ENCODE results near the gene ABHD6. TPM values are rescaled to one million over a fixed set of nuclear protein-coding genes. Genes with fewer than 3 reads are reported as not detected.

Gene ABHD6
- total RNA-seq, 6 donors from 2014 or later, result 9.7 to 54.7 (median 16.9) TPM

- peak overlapping the region; percentile 57 to 89 (median 80) for H3K27ac ChIP-seq
- peak overlapping the region; percentile 53 to 97 (median 94) for H3K4me3 ChIP-seq
- no peaks in the 10 kb centered on the region for H3K27me3 ChIP-seq
- ATAC-seq (ENCODE audit: low FRiP score in 2 of 2) (peak in 1 of 2 donors; percentile 3), DNase-seq (peak; percentile 45 to 80)
- H3K9me3 ChIP-seq, result no peaks in the 10 kb centered on the region
- WGBS, 2 donors, result 0% methylated on average over 8 to 30 of the region's 37 CpGs
- no peak for TF ChIP-seq POLR2AphosphoS5 (IDR thresholded peaks at IDR 0.05)
- no peak for TF ChIP-seq POLR2A (IDR thresholded peaks at IDR 0.05)
- TF ChIP-seq CTCF (IDR thresholded peaks at IDR 0.05), result no peak
- no peak for TF ChIP-seq EP300 (IDR thresholded peaks at IDR 0.05)
- H3K4me1 ChIP-seq, result peaks cover 26 to 39% (median 28%) of the 10 kb centered on the region in 4 donors
- H3K36me3 ChIP-seq, result no peaks in the 10 kb centered on the region
Measured at GRCh38 chr3:58333206-58334012, 95.8 kb downstream of the ABHD6 start.

GRCh38 chr3:58334013-58334321 is 96.4 kb downstream of the ABHD6 start:
- no peak for ATAC-seq (ENCODE audit: low FRiP score in 2 of 2)
- peak overlapping the region; percentile 53 to 97 (median 94) for H3K4me3 ChIP-seq
- 23 to 24% methylated on average over 4 of the region's 4 CpGs for WGBS, 2 donors

GRCh38 chr3:58334506-58334884 is 96.9 kb downstream of the ABHD6 start:
- DNase-seq (no peak), ATAC-seq (ENCODE audit: low FRiP score in 2 of 2) (no peak)
- whole genome bisulfite sequencing, 2 donors, result 82 to 83% methylated on average over 1 of the region's 1 CpG
- Histone ChIP-seq H3K36me3 (no peaks in the 10 kb centered on the region), H3K4me1 (peaks cover 26 to 39% (median 28%) of the 10 kb centered on the region in 4 donors), H3K27me3 (no peaks in the 10 kb centered on the region), H3K27ac (peak overlapping the region; percentile 52 to 89 (median 80)), H3K9me3 (no peaks in the 10 kb centered on the region), H3K4me3 (peak overlapping the region in 2 of 4 donors; percentile 92 to 96)
- TF ChIP-seq EP300 (IDR thresholded peaks at IDR 0.05), result no peak

More at GRCh38 chr3:58334013-58334321, 96.4 kb downstream of the ABHD6 start:
- Histone ChIP-seq H3K27ac (peak overlapping the region; percentile 52 to 89 (median 80)), H3K9me3 (no peaks in the 10 kb centered on the region), H3K36me3 (no peaks in the 10 kb centered on the region), H3K27me3 (no peaks in the 10 kb centered on the region), H3K4me1 (peaks cover 26 to 39% (median 28%) of the 10 kb centered on the region in 4 donors)
- DNase-seq, result no peak
- TF ChIP-seq POLR2AphosphoS5 (IDR thresholded peaks at IDR 0.05), result no peak
- no peak for TF ChIP-seq CTCF (IDR thresholded peaks at IDR 0.05)

DNA sequence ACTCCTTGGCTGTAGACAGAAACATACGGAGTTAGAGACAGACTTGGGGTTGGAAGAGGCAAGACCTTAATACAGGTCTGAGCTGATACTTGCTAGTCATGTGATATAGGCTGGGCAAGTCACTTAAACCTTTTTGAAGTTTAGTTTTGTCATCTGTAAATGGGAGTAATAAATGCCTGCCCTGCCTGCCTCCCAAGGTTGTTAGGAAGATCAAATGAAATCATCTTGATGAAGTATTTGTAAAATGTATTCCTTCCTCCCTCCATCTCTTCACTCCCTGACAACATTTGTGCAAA is 98.0 kb downstream of the ABHD6 start:
- 36 to 39% methylated on average over 1 of the region's 1 CpG for WGBS, 2 donors
- H3K9me3 ChIP-seq, result no peaks in the 10 kb centered on the region
- DNase-seq (no peak), ATAC-seq (ENCODE audit: low FRiP score in 2 of 2) (peak in 1 of 2 donors; percentile 11)
- H3K36me3 ChIP-seq, result peaks cover 0 to 6% (median 3%) of the 10 kb centered on the region in 4 donors
- peak overlapping the region; percentile 72 to 89 (median 78) for H3K27ac ChIP-seq
- no peaks in the 10 kb centered on the region for H3K27me3 ChIP-seq
- peaks cover 26 to 39% (median 28%) of the 10 kb centered on the region in 4 donors for H3K4me1 ChIP-seq
- TF ChIP-seq CTCF (IDR thresholded peaks at IDR 0.05) (no peak), POLR2A (IDR thresholded peaks at IDR 0.05) (no peak), EP300 (IDR thresholded peaks at IDR 0.05) (no peak), POLR2AphosphoS5 (IDR thresholded peaks at IDR 0.05) (no peak)
- H3K4me3 ChIP-seq, result peak overlapping the region in 2 of 4 donors; percentile 5 to 6

GRCh38 chr3:58336135-58336882 is 98.7 kb downstream of the ABHD6 start:
- WGBS, 2 donors, result 94 to 98% methylated on average over 3 of the region's 3 CpGs
- Histone ChIP-seq H3K4me3 (no peak overlapping the region), H3K4me1 (peaks cover 26 to 39% (median 30%) of the 10 kb centered on the region in 4 donors), H3K9me3 (no peaks in the 10 kb centered on the region), H3K36me3 (peaks cover 0 to 7% (median 5%) of the 10 kb centered on the region in 4 donors), H3K27ac (peak overlapping the region in 2 of 4 donors; percentile 79 to 89), H3K27me3 (no peaks in the 10 kb centered on the region)
- no peak for DNase-seq
- no peak for ATAC-seq (ENCODE audit: low FRiP score in 2 of 2)
- TF ChIP-seq POLR2A (IDR thresholded peaks at IDR 0.05) (no peak), EP300 (IDR thresholded peaks at IDR 0.05) (no peak), POLR2AphosphoS5 (IDR thresholded peaks at IDR 0.05) (no peak), CTCF (IDR thresholded peaks at IDR 0.05) (no peak)

All from upper lobe of left lung (tissue), 6 donors.